ENCODE results near the gene CAPZA2. TPM values are rescaled to one million over a fixed set of nuclear protein-coding genes. Genes with fewer than 3 reads are reported as not detected.

The CAPZA2 gene
- total RNA-seq, 1 donor from 2014 or later, result 111 TPM

- no peak overlapping the region for H3K4me3 ChIP-seq (ENCODE audit: low read depth, low read length)
- DNase-seq (ENCODE audit: low read depth), result no peak
- no peak for TF ChIP-seq CTCF (conservative IDR thresholded peaks at IDR 0.05; ENCODE audit: low read depth, low read length)
Measured at GRCh38 chr7:116888895-116889294, 26.5 kb downstream of the CAPZA2 start.

- no peak overlapping the region for H3K4me3 ChIP-seq (ENCODE audit: low read depth, low read length)
- no peak for DNase-seq (ENCODE audit: low read depth)
- no peak for TF ChIP-seq CTCF (conservative IDR thresholded peaks at IDR 0.05; ENCODE audit: low read depth, low read length)
Measured at GRCh38 chr7:116895849-116896248, 33.5 kb downstream of the CAPZA2 start.

- no peak overlapping the region for H3K4me3 ChIP-seq (ENCODE audit: low read depth, low read length)
- TF ChIP-seq CTCF (conservative IDR thresholded peaks at IDR 0.05; ENCODE audit: low read depth, low read length), result no peak
- no peak for DNase-seq (ENCODE audit: low read depth)
Measured at GRCh38 chr7:116897661-116898060, 35.3 kb downstream of the CAPZA2 start.

- DNase-seq (ENCODE audit: low read depth), result no peak
- no peak for TF ChIP-seq CTCF (conservative IDR thresholded peaks at IDR 0.05; ENCODE audit: low read depth, low read length)
- no peak overlapping the region for H3K4me3 ChIP-seq (ENCODE audit: low read depth, low read length)
Measured at GRCh38 chr7:116899308-116899707, 36.9 kb downstream of the CAPZA2 start.

GRCh38 chr7:116901143-116901542 lies 38.8 kb downstream of the CAPZA2 start:
- no peak for DNase-seq (ENCODE audit: low read depth)
- no peak overlapping the region for H3K4me3 ChIP-seq (ENCODE audit: low read depth, low read length)
- TF ChIP-seq CTCF (conservative IDR thresholded peaks at IDR 0.05; ENCODE audit: low read depth, low read length), result no peak

- no peak for DNase-seq (ENCODE audit: low read depth)
- no peak overlapping the region for H3K4me3 ChIP-seq (ENCODE audit: low read depth, low read length)
- no peak for TF ChIP-seq CTCF (conservative IDR thresholded peaks at IDR 0.05; ENCODE audit: low read depth, low read length)
Measured at GRCh38 chr7:116902867-116903266, 40.5 kb downstream of the CAPZA2 start.

- no peak for TF ChIP-seq CTCF (conservative IDR thresholded peaks at IDR 0.05; ENCODE audit: low read depth, low read length)
- DNase-seq (ENCODE audit: low read depth), result no peak
- H3K4me3 ChIP-seq (ENCODE audit: low read depth, low read length), result no peak overlapping the region
Measured at GRCh38 chr7:116906391-116906790, 44.0 kb downstream of the CAPZA2 start.

Measured in epithelial cell of proximal tubule (primary cell).